ENCODE data around the gene TXK. TPM values are rescaled to one million over a fixed set of nuclear protein-coding genes. Genes with fewer than 3 reads are reported as not detected.

Gene TXK
- not detected in 2 replicates for total RNA-seq

GRCh38 chr4:48134081-48134480 lies at the start of gene TXK:
Gene TXK (minus strand): TSS chr4:48134250. CDS start chr4:48134170, 80 bp downstream.

Other genes starting within 250 kb of the TXK start
- gene NFXL1, start 219.7 kb downstream of the TXK start, total RNA-seq: 4.6 and 5.9 TPM in 2 replicates
- gene CNGA1, start 117.6 kb downstream of the TXK start, total RNA-seq: not detected in 2 replicates
- under 0.01 TPM in 2 replicates for gene NIPAL1, start 117.5 kb downstream of the TXK start, total RNA-seq
- gene TEC, start 135.6 kb upstream of the TXK start, total RNA-seq: 0.28 and 0.71 TPM in 2 replicates
- gene SLAIN2, start 207.3 kb upstream of the TXK start, total RNA-seq: 20.8 and 25.9 TPM in 2 replicates